Stimulated activated CD8-positive, alpha-beta memory T cell treated with anti-CD3 and anti-CD28 coated beads, Interleukin-15, amount 100 ng/mL, for 4 hours (primary cell): ENCODE measurements around the gene ALOX5.

Experiments used
- DNase-seq, 2 donors: peaks; one replicate each; pipeline ENCODE4 v3.0.0-alpha.2; 2020; ENCODE audit warnings: low read depth in 2 of 2

Gene ALOX5

GRCh38 chr10:45424668-45425404 lies 50.8 kb downstream of the ALOX5 start:
- DNase-seq, result no peak

GRCh38 chr10:45425621-45426563 lies 51.9 kb downstream of the ALOX5 start:
- no peak for DNase-seq

- no peak for DNase-seq
These were observed 53.4 kb downstream of the ALOX5 start for GRCh38 chr10:45427262-45427969.

- DNase-seq, result no peak
These were observed 54.0 kb downstream of the ALOX5 start for GRCh38 chr10:45427970-45428366.

- DNase-seq, result no peak
These were observed 54.8 kb downstream of the ALOX5 start for GRCh38 chr10:45428611-45429510.

- no peak for DNase-seq
These were observed 55.8 kb downstream of the ALOX5 start for GRCh38 chr10:45429790-45430189.

- DNase-seq, result no peak
These were observed 58.1 kb downstream of the ALOX5 start for GRCh38 chr10:45432113-45432512.

- DNase-seq, result no peak
These were observed 58.9 kb downstream of the ALOX5 start for GRCh38 chr10:45432700-45433472.

- no peak for DNase-seq
These were observed 59.9 kb downstream of the ALOX5 start for GRCh38 chr10:45433716-45434469.

GRCh38 chr10:45437587-45438465 lies 63.8 kb downstream of the ALOX5 start:
- DNase-seq, result no peak

- no peak for DNase-seq
These were observed 64.6 kb downstream of the ALOX5 start for GRCh38 chr10:45438466-45439090.

GRCh38 chr10:45439365-45439764 lies 65.3 kb downstream of the ALOX5 start:
- DNase-seq, result no peak

GRCh38 chr10:45439873-45440272 lies 65.9 kb downstream of the ALOX5 start:
- DNase-seq, result no peak

GRCh38 chr10:45440511-45441062 lies 66.6 kb downstream of the ALOX5 start:
- no peak for DNase-seq

- no peak for DNase-seq
These were observed 67.5 kb downstream of the ALOX5 start for GRCh38 chr10:45441239-45442190.

- DNase-seq, result no peak
These were observed 68.2 kb downstream of the ALOX5 start for GRCh38 chr10:45442251-45442650.

GRCh38 chr10:45442662-45443061 lies 68.6 kb downstream of the ALOX5 start:
- no peak for DNase-seq
